HG02885 (cell line): ENCODE measurements around the gene KIF21B.

Experiments used
- ATAC-seq: cut with Tn5 transposase; IDR thresholded peaks from one replicate; pipeline ENCODE4 v1.9.1; 2021; ENCODE audit warnings: mild to moderate bottlenecking; ENCODE audit not compliant: unreplicated experiment, poor library complexity

The KIF21B gene

GRCh38 chr1:201001962-201002361 is 21.6 kb downstream of the KIF21B start:
- no peak for ATAC-seq

- no peak for ATAC-seq
These were observed 23.1 kb downstream of the KIF21B start for GRCh38 chr1:201000391-201000790.

- no peak for ATAC-seq
These were observed 23.8 kb downstream of the KIF21B start for GRCh38 chr1:200999667-201000066.

GRCh38 chr1:200998323-200998722 is 25.2 kb downstream of the KIF21B start:
- ATAC-seq: no peak

- no peak for ATAC-seq
These were observed 31.0 kb downstream of the KIF21B start for GRCh38 chr1:200992382-200993048.

- ATAC-seq: no peak
These were observed 32.4 kb downstream of the KIF21B start for GRCh38 chr1:200991097-200991614.

GRCh38 chr1:200990114-200990513 is 33.4 kb downstream of the KIF21B start:
- no peak for ATAC-seq

- ATAC-seq: no peak
These were observed 34.2 kb downstream of the KIF21B start for GRCh38 chr1:200989337-200989736.

GRCh38 chr1:200988693-200989092 is 34.8 kb downstream of the KIF21B start:
- no peak for ATAC-seq

GRCh38 chr1:200985481-200985880 is 38.0 kb downstream of the KIF21B start:
- ATAC-seq: no peak

GRCh38 chr1:200983035-200983561 is 40.4 kb downstream of the KIF21B start:
- ATAC-seq: no peak

GRCh38 chr1:200982071-200982945 is 41.2 kb downstream of the KIF21B start:
- ATAC-seq: no peak

GRCh38 chr1:200981278-200981677 is 42.2 kb downstream of the KIF21B start:
- ATAC-seq: no peak

GRCh38 chr1:200980873-200981272 is 42.6 kb downstream of the KIF21B start:
- no peak for ATAC-seq

- ATAC-seq: no peak
These were observed 43.1 kb downstream of the KIF21B start for GRCh38 chr1:200980452-200980772.

- no peak for ATAC-seq
These were observed 43.7 kb downstream of the KIF21B start for GRCh38 chr1:200979574-200980451.

- ATAC-seq: no peak
These were observed 46.3 kb downstream of the KIF21B start for GRCh38 chr1:200977071-200977754.

GRCh38 chr1:200976634-200977033 is 46.9 kb downstream of the KIF21B start:
- ATAC-seq: no peak

- no peak for ATAC-seq
These were observed 48.1 kb downstream of the KIF21B start for GRCh38 chr1:200975458-200975857.

- ATAC-seq: no peak
These were observed 48.8 kb downstream of the KIF21B start for GRCh38 chr1:200974711-200975110.
